Trophoblast cell (in vitro differentiated cells and primary cell): ENCODE results near the gene CEBPG.

Experiments used
- DNase-seq, 2 donors: peaks; one replicate each; pipeline ENCODE4 v3.0.0-alpha.2; 2016
- H2AFZ ChIP-seq: 2 replicates; pipeline ENCODE4 v1.6.1; 2013; ENCODE audit warnings: low read length, moderate library complexity, mild to moderate bottlenecking; ENCODE audit not compliant: insufficient read depth, poor library complexity
- H2AK5ac ChIP-seq: 2 replicates; pipeline ENCODE4 v1.6.1; 2013; ENCODE audit warnings: mild to moderate bottlenecking, low read length
- H2BK120ac ChIP-seq: 2 replicates; pipeline ENCODE4 v1.6.1; 2013; ENCODE audit warnings: low read length, mild to moderate bottlenecking, moderate library complexity; ENCODE audit not compliant: insufficient read depth, poor library complexity
- H2BK12ac ChIP-seq: 2 replicates; pipeline ENCODE4 v1.6.1; 2013; ENCODE audit warnings: mild to moderate bottlenecking, low read length, moderate library complexity
- H2BK5ac ChIP-seq: 2 replicates; pipeline ENCODE4 v1.6.1; 2013; ENCODE audit warnings: low read length, low read depth, moderate library complexity, mild to moderate bottlenecking; ENCODE audit not compliant: poor library complexity
- H3K14ac ChIP-seq: 2 replicates; pipeline ENCODE4 v1.6.1; 2013; ENCODE audit warnings: mild to moderate bottlenecking, low read length
- H3K18ac ChIP-seq: 2 replicates; pipeline ENCODE4 v1.6.1; 2013; ENCODE audit warnings: mild to moderate bottlenecking, low read length
- H3K23ac ChIP-seq: 2 replicates; pipeline ENCODE4 v1.6.1; 2013; ENCODE audit warnings: low read length
- H3K27ac ChIP-seq: 2 replicates; pipeline ENCODE4 v1.5.1; 2013; ENCODE audit warnings: low read depth, mild to moderate bottlenecking, inconsistent platforms, low read length, moderate library complexity
- H3K27me3 ChIP-seq: 2 replicates; pipeline ENCODE4 v1.6.1; 2013; ENCODE audit warnings: inconsistent platforms, mild to moderate bottlenecking, low read length, moderate library complexity; ENCODE audit not compliant: insufficient read depth
- H3K36me3 ChIP-seq, 2 experiments: 1 replicate in 1 of 2; 2 replicates in 1 of 2; pipeline ENCODE4 v1.6.1; 2013; ENCODE audit warnings: low read length in 2 of 2, mild to moderate bottlenecking in 2 of 2, moderate library complexity in 1 of 2; ENCODE audit not compliant: insufficient read depth in 2 of 2, control insufficient read depth in 1 of 2
- H3K4ac ChIP-seq: 2 replicates; pipeline ENCODE4 v1.6.1; 2013; ENCODE audit warnings: low read depth, mild to moderate bottlenecking, low read length, moderate library complexity
- H3K4me1 ChIP-seq, 2 experiments: 1 replicate in 1 of 2; 2 replicates in 1 of 2; pipeline ENCODE4 v1.6.1; 2013; ENCODE audit warnings: low read length in 2 of 2, mild to moderate bottlenecking in 2 of 2, moderate library complexity in 1 of 2; ENCODE audit not compliant: insufficient read depth in 2 of 2, control insufficient read depth in 1 of 2
- H3K4me2 ChIP-seq: 2 replicates; pipeline ENCODE4 v1.6.1; 2013; ENCODE audit warnings: inconsistent platforms, mild to moderate bottlenecking, low read length, moderate library complexity
- H3K4me3 ChIP-seq: 2 replicates; pipeline ENCODE4 v1.5.1; 2013; ENCODE audit warnings: mild to moderate bottlenecking, low read depth, low read length, inconsistent platforms
- H3K79me1 ChIP-seq: one replicate; pipeline ENCODE4 v1.6.1; 2013; ENCODE audit warnings: low read length
- H3K79me2 ChIP-seq: 2 replicates; pipeline ENCODE4 v1.6.1; 2013; ENCODE audit warnings: low read length, mild to moderate bottlenecking; ENCODE audit not compliant: control insufficient read depth, insufficient read depth, poor library complexity
- H3K9ac ChIP-seq: 2 replicates; pipeline ENCODE4 v1.6.1; 2013; ENCODE audit warnings: mild to moderate bottlenecking, low read length
- H3K9me3 ChIP-seq: 2 replicates; pipeline ENCODE4 v1.6.1; 2013; ENCODE audit warnings: low read depth, mild to moderate bottlenecking, control low read depth, inconsistent platforms, low read length; ENCODE audit not compliant: insufficient read depth
- H4K12ac ChIP-seq: 2 replicates; pipeline ENCODE4 v1.6.1; 2013; ENCODE audit warnings: low read depth, mild to moderate bottlenecking, low read length, moderate library complexity
- H4K8ac ChIP-seq: 2 replicates; pipeline ENCODE4 v1.6.1; 2013; ENCODE audit warnings: low read depth, mild to moderate bottlenecking, low read length, moderate library complexity
- H4K91ac ChIP-seq: one replicate; pipeline ENCODE4 v1.6.1; 2013; ENCODE audit warnings: low read depth, mild to moderate bottlenecking, low read length, moderate library complexity
- WGBS: extraction: QIAGEN DNeasy Blood & Tissue Kit; methylation state at CpG from one replicate; pipeline ENCODE4 v1.1.7; 2013; ENCODE audit warnings: missing lambda C conversion rate; ENCODE audit not compliant: insufficient read length, insufficient coverage; ENCODE audit errors: extremely low coverage; 5-methylcytosine and 5-hydroxymethylcytosine counted together

CEBPG gene

DNA sequence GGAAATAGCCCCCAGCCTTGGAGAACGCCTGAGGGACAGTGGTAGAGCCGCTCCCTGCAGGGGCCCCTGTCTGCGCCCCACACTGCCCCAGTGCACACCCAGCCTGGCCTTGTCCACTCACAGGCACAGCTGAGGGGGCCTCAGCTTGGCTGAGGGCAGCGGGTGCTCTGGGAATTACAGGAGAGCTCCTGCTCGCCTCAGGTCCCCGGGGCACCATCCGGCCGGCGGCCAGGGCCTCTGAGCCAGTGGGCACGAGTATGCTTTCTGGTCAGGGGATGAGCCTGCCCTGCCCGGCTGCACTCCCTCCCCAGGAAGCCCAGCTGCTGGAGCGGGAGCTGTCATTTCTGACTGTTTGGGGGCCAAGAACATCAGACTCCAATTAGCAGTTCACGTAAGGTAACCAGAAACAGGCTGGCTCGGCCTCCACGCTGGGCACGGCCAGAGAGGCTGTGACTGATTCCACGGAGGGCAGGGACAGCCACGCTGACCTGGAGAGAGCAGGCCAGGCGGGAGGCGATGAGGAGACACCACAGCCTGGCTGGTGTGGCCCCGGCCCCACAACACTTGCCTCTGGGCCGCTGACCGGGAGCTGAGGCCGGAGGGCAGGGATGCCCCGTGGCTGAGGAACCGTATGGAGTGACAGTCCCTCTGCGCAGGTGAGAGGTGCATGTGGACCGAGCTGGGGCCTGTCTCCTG, 15.4 kb downstream of the CEBPG start:
- H4K8ac ChIP-seq = no peak overlapping the region
- no peak overlapping the region for H2BK120ac ChIP-seq
- no CpG with 5 or more reads among the region's 28 CpGs for WGBS
- peaks cover 6 to 17% of the 10 kb centered on the region in 2 experiments for H3K36me3 ChIP-seq
- H2BK5ac ChIP-seq = no peak overlapping the region
- H2BK12ac ChIP-seq = no peak overlapping the region
- no peak overlapping the region for H2AFZ ChIP-seq
- H2AK5ac ChIP-seq = no peak overlapping the region
- peaks cover 2% of the 10 kb centered on the region for H3K9me3 ChIP-seq
- no peak overlapping the region for H3K4me2 ChIP-seq
- no peak for DNase-seq
- no peak overlapping the region for H3K4me3 ChIP-seq
- H4K12ac ChIP-seq = no peak overlapping the region
- no peaks in the 10 kb centered on the region for H3K27me3 ChIP-seq
- no peaks in the 10 kb centered on the region for H3K79me2 ChIP-seq
- H4K91ac ChIP-seq = no peak overlapping the region
- H3K27ac ChIP-seq = no peak overlapping the region
- H3K18ac ChIP-seq = no peak overlapping the region
- no peaks in the 10 kb centered on the region for H3K79me1 ChIP-seq
- H3K4ac ChIP-seq = no peak overlapping the region
- no peak overlapping the region for H3K14ac ChIP-seq
- no peak overlapping the region for H3K9ac ChIP-seq
- H3K4me1 ChIP-seq = peaks cover 0 to 3% of the 10 kb centered on the region in 2 experiments
- H3K23ac ChIP-seq = no peak overlapping the region

DNA sequence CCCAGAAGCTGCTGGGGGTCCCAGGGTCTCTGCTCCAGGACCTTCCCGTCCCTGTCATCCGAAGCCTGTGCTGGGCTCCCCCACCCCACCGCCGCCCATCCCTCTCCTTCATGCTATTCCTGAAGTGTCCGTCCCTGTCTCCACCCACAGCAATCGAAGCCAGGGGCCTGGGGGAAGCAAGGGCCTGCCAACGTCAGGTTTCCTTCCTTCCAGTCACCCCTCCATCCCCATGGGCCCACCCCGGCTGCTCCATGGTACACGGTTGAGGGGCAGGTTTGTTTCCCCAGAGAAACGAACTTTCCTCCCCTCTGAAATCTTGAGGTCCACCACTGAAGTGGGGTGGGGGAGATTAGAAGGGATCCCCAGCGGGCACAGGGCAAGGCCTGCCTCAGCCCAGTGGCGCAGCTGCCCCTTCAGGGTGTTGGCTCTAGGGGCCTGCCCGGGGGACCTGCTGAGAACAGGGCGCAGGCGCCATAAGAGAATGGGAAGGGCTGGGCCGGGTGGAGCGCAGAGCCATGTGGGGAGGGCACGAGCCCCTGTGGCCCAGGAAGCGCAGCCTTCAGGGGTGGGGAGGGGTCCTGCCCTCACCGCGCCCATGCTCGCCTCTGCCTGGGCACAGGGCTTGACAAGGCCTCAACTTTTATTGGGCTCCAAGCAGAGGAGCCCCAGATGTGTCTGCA, 16.1 kb downstream of the CEBPG start:
- peaks cover 0 to 3% of the 10 kb centered on the region in 2 experiments for H3K4me1 ChIP-seq
- H3K4me2 ChIP-seq = no peak overlapping the region
- no peak overlapping the region for H4K91ac ChIP-seq
- H3K14ac ChIP-seq = no peak overlapping the region
- no peak overlapping the region for H2BK12ac ChIP-seq
- H2BK120ac ChIP-seq = no peak overlapping the region
- DNase-seq = no peak
- H3K9ac ChIP-seq = no peak overlapping the region
- H4K12ac ChIP-seq = no peak overlapping the region
- no peak overlapping the region for H4K8ac ChIP-seq
- peaks cover 6 to 17% of the 10 kb centered on the region in 2 experiments for H3K36me3 ChIP-seq
- peaks cover 2% of the 10 kb centered on the region for H3K9me3 ChIP-seq
- H3K4me3 ChIP-seq = no peak overlapping the region
- no peak overlapping the region for H3K4ac ChIP-seq
- no peak overlapping the region for H3K23ac ChIP-seq
- H2BK5ac ChIP-seq = no peak overlapping the region
- no peak overlapping the region for H3K27ac ChIP-seq
- H2AFZ ChIP-seq = no peak overlapping the region
- H3K27me3 ChIP-seq = no peaks in the 10 kb centered on the region
- H2AK5ac ChIP-seq = no peak overlapping the region
- WGBS = no CpG with 5 or more reads among the region's 22 CpGs
- H3K18ac ChIP-seq = no peak overlapping the region
- no peaks in the 10 kb centered on the region for H3K79me2 ChIP-seq
- no peaks in the 10 kb centered on the region for H3K79me1 ChIP-seq

DNA sequence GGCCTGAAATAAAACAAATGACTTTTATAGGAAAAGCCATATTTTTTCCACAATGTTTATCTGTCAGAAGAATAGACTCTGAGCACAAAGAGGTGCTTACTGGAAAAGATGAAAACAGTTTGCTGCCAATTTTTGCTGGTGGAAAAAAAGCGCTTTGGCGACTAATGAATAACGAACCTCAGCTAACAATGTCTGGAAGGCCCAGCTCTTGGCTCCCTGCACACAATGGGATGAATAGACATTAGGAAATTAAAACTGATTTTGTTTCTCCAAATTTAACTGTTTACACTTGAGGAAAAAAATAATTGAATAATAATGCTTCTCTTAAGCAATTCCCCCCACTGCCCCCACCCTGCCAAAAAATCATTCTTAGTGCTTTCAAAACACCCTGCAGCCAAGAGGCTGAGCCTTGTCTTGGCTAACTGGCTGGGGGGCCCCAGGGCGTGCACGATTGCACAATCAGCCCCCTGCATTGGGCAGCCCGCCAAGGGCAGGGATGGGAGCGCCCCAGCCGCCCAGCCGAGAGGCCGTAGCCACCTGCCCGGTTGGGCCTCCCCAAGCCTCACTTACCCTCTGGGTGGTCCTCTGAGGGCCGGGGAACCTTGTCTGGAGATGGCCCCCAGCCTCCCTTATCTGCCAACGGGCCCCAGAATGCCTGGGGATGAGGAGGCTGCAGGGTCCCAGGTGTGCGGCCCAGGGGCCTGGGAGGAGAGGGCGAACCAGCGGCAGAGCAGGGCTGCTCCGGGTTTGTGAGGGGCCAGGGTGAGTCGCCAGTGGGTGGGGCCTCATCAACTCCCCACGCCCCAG, 16.8 kb downstream of the CEBPG start:
- Histone ChIP-seq H3K27ac (no peak overlapping the region), H3K27me3 (no peaks in the 10 kb centered on the region), H3K79me1 (no peaks in the 10 kb centered on the region), H4K8ac (no peak overlapping the region), H3K4me3 (no peak overlapping the region), H3K79me2 (no peaks in the 10 kb centered on the region), H2AK5ac (no peak overlapping the region), H3K4me1 (peaks cover 0 to 3% of the 10 kb centered on the region in 2 experiments), H3K23ac (no peak overlapping the region), H3K4ac (no peak overlapping the region), H4K91ac (no peak overlapping the region), H2BK5ac (no peak overlapping the region), H3K9ac (no peak overlapping the region), H3K18ac (no peak overlapping the region), H2BK120ac (no peak overlapping the region), H3K36me3 (peaks cover 6 to 17% of the 10 kb centered on the region in 2 experiments), H3K4me2 (no peak overlapping the region), H4K12ac (no peak overlapping the region), H3K14ac (no peak overlapping the region), H3K9me3 (peaks cover 2% of the 10 kb centered on the region), H2BK12ac (no peak overlapping the region), H2AFZ (no peak overlapping the region)
- WGBS = no CpG with 5 or more reads among the region's 19 CpGs
- DNase-seq = no peak

GRCh38 chr19:33390908-33391630, 17.6 kb downstream of the CEBPG start:
- H3K79me2 ChIP-seq = no peaks in the 10 kb centered on the region
- no peak overlapping the region for H3K4me3 ChIP-seq
- no peak overlapping the region for H3K4ac ChIP-seq
- no peak overlapping the region for H4K91ac ChIP-seq
- no peak overlapping the region for H4K8ac ChIP-seq
- no peak overlapping the region for H3K18ac ChIP-seq
- H2BK120ac ChIP-seq = no peak overlapping the region
- no peak overlapping the region for H3K4me2 ChIP-seq
- H3K23ac ChIP-seq = no peak overlapping the region
- H2AK5ac ChIP-seq = no peak overlapping the region
- no CpG with 5 or more reads among the region's 24 CpGs for WGBS
- peaks cover 6 to 17% of the 10 kb centered on the region in 2 experiments for H3K36me3 ChIP-seq
- H3K27me3 ChIP-seq = no peaks in the 10 kb centered on the region
- H3K27ac ChIP-seq = no peak overlapping the region
- H4K12ac ChIP-seq = no peak overlapping the region
- H2BK5ac ChIP-seq = no peak overlapping the region
- no peak overlapping the region for H3K14ac ChIP-seq
- no peaks in the 10 kb centered on the region for H3K79me1 ChIP-seq
- peaks cover 2% of the 10 kb centered on the region for H3K9me3 ChIP-seq
- H2AFZ ChIP-seq = no peak overlapping the region
- H3K9ac ChIP-seq = no peak overlapping the region
- H2BK12ac ChIP-seq = no peak overlapping the region
- no peak for DNase-seq
- H3K4me1 ChIP-seq = peaks cover 0 to 3% of the 10 kb centered on the region in 2 experiments
